Osteoblast (primary cell): ENCODE measurements around the gene AIM2. TPM values are rescaled to one million over a fixed set of nuclear protein-coding genes. Genes with fewer than 3 reads are reported as not detected.
A peak's percentile ranks its signal among the peaks of the same experiment; 100 is the strongest.
"Not testable (repeated sequence)": the region's sequence is repeated elsewhere in the genome, so short reads cannot be mapped to it uniquely, and the experiment has no call there.

Source experiments
- DNase-seq: peaks from one replicate; pipeline ENCODE4 v3.0.0; 2011; ENCODE audit warnings: low spot score, mixed read lengths; ENCODE audit not compliant: insufficient read length; ENCODE audit errors: missing footprints
- H2AFZ ChIP-seq: 2 replicates; pipeline ENCODE4 v1.6.0; 2011; ENCODE audit warnings: mild to moderate bottlenecking, low read length
- H3K27ac ChIP-seq: 2 replicates; pipeline ENCODE4 v1.5.1; 2011; ENCODE audit warnings: mild to moderate bottlenecking, low read depth, low read length, moderate library complexity
- H3K27me3 ChIP-seq: 2 replicates; pipeline ENCODE4 v1.6.0; 2012; ENCODE audit warnings: mild to moderate bottlenecking, control low read depth, inconsistent platforms, low read length, moderate library complexity; ENCODE audit not compliant: insufficient read depth
- H3K36me3 ChIP-seq: 2 replicates; pipeline ENCODE4 v1.5.1; 2011; ENCODE audit warnings: mild to moderate bottlenecking, low read length, control low read depth, moderate library complexity; ENCODE audit not compliant: insufficient read depth
- H3K4me1 ChIP-seq: 2 replicates; pipeline ENCODE4 v1.5.1; 2011; ENCODE audit warnings: mild to moderate bottlenecking, low read length, control low read depth, moderate library complexity; ENCODE audit not compliant: insufficient read depth
- H3K4me2 ChIP-seq: 2 replicates; pipeline ENCODE4 v1.6.0; 2011; ENCODE audit warnings: mild to moderate bottlenecking, low read length; ENCODE audit not compliant: insufficient read depth
- H3K4me3 ChIP-seq: fragments of 200-600 bp; sonication (generic); 3 replicates; pipeline ENCODE4 v1.5.1; 2012; ENCODE audit warnings: mild to moderate bottlenecking, low read length, inconsistent platforms; ENCODE audit not compliant: insufficient read depth
- H3K79me2 ChIP-seq: 2 replicates; pipeline ENCODE4 v1.6.0; 2012; ENCODE audit warnings: mild to moderate bottlenecking, low read length, control low read depth, inconsistent platforms; ENCODE audit not compliant: insufficient read depth
- H3K9me3 ChIP-seq: 2 replicates; pipeline ENCODE4 v1.5.1; 2011; ENCODE audit warnings: low read depth, low read length, control low read depth
- H4K20me1 ChIP-seq: 2 replicates; pipeline ENCODE4 v1.6.0; 2012; ENCODE audit warnings: mild to moderate bottlenecking, low read length, control low read depth; ENCODE audit not compliant: insufficient read depth
- CTCF ChIP-seq: IDR thresholded peaks from 2 replicates; pipeline ENCODE4 v1.5.1; 2011; ENCODE audit warnings: mild to moderate bottlenecking, low read depth, low read length, moderate library complexity; ENCODE audit errors: extremely low read depth
- total RNA-seq: library from RNA; depleted of rRNA; stranded (reverse); fragments of >200 nt; gene quantifications from 2 replicates; pipeline ENCODE4 v1.2.3, GENCODE V29; 2012

The AIM2 gene
- total RNA-seq, 1 donor: 0.72 TPM

DNA sequence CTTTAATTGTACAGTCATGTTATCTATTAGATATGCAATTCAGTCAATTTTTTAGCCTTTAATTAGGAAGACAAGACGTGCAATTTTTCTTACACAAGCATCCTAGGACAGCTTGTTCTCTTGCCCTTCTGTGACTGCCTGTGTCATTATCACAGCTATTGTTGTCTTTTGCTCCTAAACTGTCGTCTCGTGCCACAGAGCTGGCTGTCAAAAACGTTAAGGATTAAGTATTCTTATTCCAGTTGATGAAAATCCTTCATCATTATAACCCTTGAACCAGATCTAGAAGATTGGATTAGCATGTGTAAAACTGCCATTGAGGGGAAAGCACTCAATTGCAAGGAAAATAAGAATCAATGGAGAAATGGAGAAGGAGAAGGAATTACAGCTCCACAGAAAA is 43.8 kb upstream of the AIM2 start:
- H2AFZ ChIP-seq: no peak overlapping the region
- no peak overlapping the region for H3K4me3 ChIP-seq
- no peak for TF ChIP-seq CTCF
- no peak for DNase-seq
- no peaks in the 10 kb centered on the region for H3K79me2 ChIP-seq
- H4K20me1 ChIP-seq: no peaks in the 10 kb centered on the region
- no peak overlapping the region for H3K27ac ChIP-seq
- no peaks in the 10 kb centered on the region for H3K36me3 ChIP-seq
- peaks cover 12% of the 10 kb centered on the region for H3K27me3 ChIP-seq
- H3K4me1 ChIP-seq: peaks cover 5% of the 10 kb centered on the region
- no peaks in the 10 kb centered on the region for H3K9me3 ChIP-seq
- H3K4me2 ChIP-seq: no peak overlapping the region

- peak overlapping the region; percentile 4 for H2AFZ ChIP-seq
These were observed 37.2 kb upstream of the AIM2 start for GRCh38 chr1:159113596-159114433.

GRCh38 chr1:159103021-159103420 is 26.5 kb upstream of the AIM2 start:
- not testable (repeated sequence) for DNase-seq, H3K4me3 ChIP-seq, H3K27ac ChIP-seq

More at GRCh38 chr1:159113596-159114433, 37.2 kb upstream of the AIM2 start:
- no peaks in the 10 kb centered on the region for H3K79me2 ChIP-seq
- TF ChIP-seq CTCF: no peak
- no peaks in the 10 kb centered on the region for H3K4me1 ChIP-seq
- no peaks in the 10 kb centered on the region for H4K20me1 ChIP-seq
- H3K9me3 ChIP-seq: no peaks in the 10 kb centered on the region
- peak overlapping the region; percentile 5 for H3K4me2 ChIP-seq
- DNase-seq: no peak
- no peak overlapping the region for H3K27ac ChIP-seq
- H3K27me3 ChIP-seq: peaks cover 4% of the 10 kb centered on the region
- H3K4me3 ChIP-seq: no peak overlapping the region
- H3K36me3 ChIP-seq: no peaks in the 10 kb centered on the region

DNA sequence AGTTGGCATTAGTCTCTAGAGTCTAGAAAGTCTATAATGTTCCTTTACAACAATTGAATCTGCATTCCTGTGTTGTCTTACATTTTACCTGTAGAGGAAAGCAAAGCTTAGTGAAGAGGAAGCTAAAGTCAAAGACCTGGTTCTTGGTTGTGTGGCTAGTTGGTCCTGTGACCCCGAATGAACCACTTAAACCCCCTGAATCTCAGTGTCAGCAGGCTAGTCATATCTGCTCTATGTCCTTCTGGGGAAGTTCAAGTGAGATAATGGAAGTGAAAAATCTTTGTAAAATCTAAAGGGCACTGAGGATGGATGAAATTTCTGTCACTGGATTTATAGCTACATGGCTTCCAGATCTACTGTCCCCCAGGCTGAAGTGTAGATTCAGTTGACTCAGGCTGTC is 24.0 kb upstream of the AIM2 start:
- no peak for DNase-seq
- Histone ChIP-seq H3K79me2 (no peaks in the 10 kb centered on the region), H2AFZ (no peak overlapping the region), H3K27ac (no peak overlapping the region), H3K4me3 (no peak overlapping the region), H3K9me3 (no peaks in the 10 kb centered on the region), H4K20me1 (no peaks in the 10 kb centered on the region), H3K4me2 (no peak overlapping the region), H3K4me1 (peaks cover 4% of the 10 kb centered on the region), H3K36me3 (no peaks in the 10 kb centered on the region), H3K27me3 (no peaks in the 10 kb centered on the region)
- no peak for TF ChIP-seq CTCF

More at GRCh38 chr1:159103021-159103420, 26.5 kb upstream of the AIM2 start:
- H3K27me3 ChIP-seq, H3K4me1 ChIP-seq, H3K9me3 ChIP-seq, H3K79me2 ChIP-seq, H4K20me1 ChIP-seq, H3K4me2 ChIP-seq, H3K36me3 ChIP-seq, H2AFZ ChIP-seq: not testable (repeated sequence)
